Measurements from ENCODE around the gene SOWAHC.

Gene SOWAHC

DNA sequence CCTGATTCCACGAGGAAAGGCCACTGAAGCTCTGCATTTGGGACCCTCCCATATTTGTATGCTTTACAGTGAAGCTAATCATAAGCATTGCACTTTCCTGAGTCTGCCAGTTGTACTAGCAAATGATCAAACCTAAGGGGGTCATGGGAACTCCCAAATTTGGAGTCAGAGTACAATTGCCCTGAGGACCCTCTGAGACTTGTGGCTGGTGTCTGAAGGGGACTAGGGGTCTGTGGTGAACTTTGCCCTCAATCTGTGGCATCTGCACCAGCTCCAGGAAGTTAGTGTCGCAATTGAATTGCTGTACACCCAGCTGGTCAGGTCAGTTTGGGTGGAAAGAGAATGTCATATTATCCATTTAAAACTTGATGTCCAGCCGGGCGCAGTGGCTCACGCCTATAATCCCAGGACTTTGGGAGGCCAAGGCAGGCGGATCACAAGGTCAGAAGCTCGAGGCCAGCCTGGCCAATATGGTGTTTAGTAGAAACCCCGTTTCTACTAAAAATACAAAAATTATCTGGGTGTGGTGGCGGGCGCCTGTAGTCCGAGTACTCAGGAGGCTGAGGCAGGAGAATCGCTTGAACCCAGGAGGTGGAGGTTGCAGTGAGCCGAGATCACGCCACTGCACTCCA lies 18.1 kb downstream of the SOWAHC start:
- Histone ChIP-seq H3K79me2 (ENCODE audit: insufficient read depth, low read length) (no peaks in the 10 kb centered on the region), H3K27ac (ENCODE audit: low read depth, low read length, poor library complexity, severe bottlenecking) (no peak overlapping the region), H3K27me3 (ENCODE audit: insufficient read depth, low read length) (no peaks in the 10 kb centered on the region), H3F3A (ENCODE audit: insufficient read depth, low read length) (no peaks in the 10 kb centered on the region), H3K9me2 (ENCODE audit: low read depth, low read length) (no peaks in the 10 kb centered on the region), H3K36me3 (ENCODE audit: insufficient read depth, low read length) (no peaks in the 10 kb centered on the region), H3K4me3 (ENCODE audit: low read depth, low read length, poor library complexity, severe bottlenecking) (no peak overlapping the region), H3K4me2 (ENCODE audit: low read length) (no peak overlapping the region), H2AFZ (ENCODE audit: low read length) (no peak overlapping the region), H4K20me1 (ENCODE audit: insufficient read depth, low read length) (no peaks in the 10 kb centered on the region), H3K9me3 (ENCODE audit: low read length) (no peaks in the 10 kb centered on the region), H3K4me1 (ENCODE audit: insufficient read depth, low read length, severe bottlenecking) (no peaks in the 10 kb centered on the region), H3K9ac (ENCODE audit: low read length) (no peak overlapping the region)
- no peak for TF ChIP-seq EZH2 (IDR thresholded peaks at IDR 0.05; ENCODE audit: borderline replicate concordance, low read length)
- TF ChIP-seq, protein P1, sequence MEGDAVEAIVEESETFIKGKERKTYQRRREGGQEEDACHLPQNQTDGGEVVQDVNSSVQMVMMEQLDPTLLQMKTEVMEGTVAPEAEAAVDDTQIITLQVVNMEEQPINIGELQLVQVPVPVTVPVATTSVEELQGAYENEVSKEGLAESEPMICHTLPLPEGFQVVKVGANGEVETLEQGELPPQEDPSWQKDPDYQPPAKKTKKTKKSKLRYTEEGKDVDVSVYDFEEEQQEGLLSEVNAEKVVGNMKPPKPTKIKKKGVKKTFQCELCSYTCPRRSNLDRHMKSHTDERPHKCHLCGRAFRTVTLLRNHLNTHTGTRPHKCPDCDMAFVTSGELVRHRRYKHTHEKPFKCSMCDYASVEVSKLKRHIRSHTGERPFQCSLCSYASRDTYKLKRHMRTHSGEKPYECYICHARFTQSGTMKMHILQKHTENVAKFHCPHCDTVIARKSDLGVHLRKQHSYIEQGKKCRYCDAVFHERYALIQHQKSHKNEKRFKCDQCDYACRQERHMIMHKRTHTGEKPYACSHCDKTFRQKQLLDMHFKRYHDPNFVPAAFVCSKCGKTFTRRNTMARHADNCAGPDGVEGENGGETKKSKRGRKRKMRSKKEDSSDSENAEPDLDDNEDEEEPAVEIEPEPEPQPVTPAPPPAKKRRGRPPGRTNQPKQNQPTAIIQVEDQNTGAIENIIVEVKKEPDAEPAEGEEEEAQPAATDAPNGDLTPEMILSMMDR (IDR thresholded peaks at IDR 0.05; ENCODE audit: low read length) = no peak

DNA sequence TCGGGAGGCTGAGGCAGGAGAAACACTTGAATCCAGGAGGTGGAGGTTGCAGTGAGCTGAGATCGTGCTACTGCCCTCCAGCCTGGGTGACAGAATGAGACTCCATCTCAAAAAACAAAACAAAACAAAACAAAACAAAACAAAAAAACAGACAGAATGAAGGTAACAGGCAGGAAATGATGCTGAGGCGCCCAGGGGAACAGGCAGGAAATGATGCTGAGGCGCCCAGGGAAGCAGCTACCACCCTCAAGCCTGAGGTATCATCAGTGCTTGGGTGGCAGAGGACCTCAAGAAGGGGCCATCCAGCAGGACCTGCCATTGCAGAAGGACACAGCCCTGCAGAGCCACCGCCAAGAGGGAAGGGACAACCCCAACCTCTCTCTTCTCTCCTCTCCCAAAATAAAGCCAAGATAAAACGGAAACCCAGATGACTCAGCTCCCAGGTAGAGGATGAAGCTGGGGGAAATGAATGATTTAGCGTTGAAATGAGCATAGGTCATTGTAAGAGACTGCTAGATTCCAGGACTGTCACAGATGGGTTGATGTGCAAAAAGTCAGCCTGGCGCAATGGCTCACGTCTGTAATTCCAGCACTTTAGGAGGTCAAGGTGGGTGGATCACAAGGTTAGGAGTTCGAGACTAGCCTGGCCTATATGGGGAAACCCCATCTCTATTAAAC lies 19.3 kb downstream of the SOWAHC start:
- Histone ChIP-seq H3K9me2 (ENCODE audit: low read depth, low read length) (no peaks in the 10 kb centered on the region), H3K27me3 (ENCODE audit: insufficient read depth, low read length) (no peaks in the 10 kb centered on the region), H3F3A (ENCODE audit: insufficient read depth, low read length) (no peaks in the 10 kb centered on the region), H3K4me1 (ENCODE audit: insufficient read depth, low read length, severe bottlenecking) (no peaks in the 10 kb centered on the region), H3K9ac (ENCODE audit: low read length) (no peak overlapping the region), H3K27ac (ENCODE audit: low read depth, low read length, poor library complexity, severe bottlenecking) (no peak overlapping the region), H3K36me3 (ENCODE audit: insufficient read depth, low read length) (no peaks in the 10 kb centered on the region), H4K20me1 (ENCODE audit: insufficient read depth, low read length) (no peaks in the 10 kb centered on the region), H3K4me3 (ENCODE audit: low read depth, low read length, poor library complexity, severe bottlenecking) (no peak overlapping the region), H3K79me2 (ENCODE audit: insufficient read depth, low read length) (no peaks in the 10 kb centered on the region), H3K4me2 (ENCODE audit: low read length) (no peak overlapping the region), H3K9me3 (ENCODE audit: low read length) (no peaks in the 10 kb centered on the region), H2AFZ (ENCODE audit: low read length) (no peak overlapping the region)
- TF ChIP-seq, protein P1 (IDR thresholded peaks at IDR 0.05; ENCODE audit: low read length) = no peak
- no peak for TF ChIP-seq EZH2 (IDR thresholded peaks at IDR 0.05; ENCODE audit: borderline replicate concordance, low read length)

DNA sequence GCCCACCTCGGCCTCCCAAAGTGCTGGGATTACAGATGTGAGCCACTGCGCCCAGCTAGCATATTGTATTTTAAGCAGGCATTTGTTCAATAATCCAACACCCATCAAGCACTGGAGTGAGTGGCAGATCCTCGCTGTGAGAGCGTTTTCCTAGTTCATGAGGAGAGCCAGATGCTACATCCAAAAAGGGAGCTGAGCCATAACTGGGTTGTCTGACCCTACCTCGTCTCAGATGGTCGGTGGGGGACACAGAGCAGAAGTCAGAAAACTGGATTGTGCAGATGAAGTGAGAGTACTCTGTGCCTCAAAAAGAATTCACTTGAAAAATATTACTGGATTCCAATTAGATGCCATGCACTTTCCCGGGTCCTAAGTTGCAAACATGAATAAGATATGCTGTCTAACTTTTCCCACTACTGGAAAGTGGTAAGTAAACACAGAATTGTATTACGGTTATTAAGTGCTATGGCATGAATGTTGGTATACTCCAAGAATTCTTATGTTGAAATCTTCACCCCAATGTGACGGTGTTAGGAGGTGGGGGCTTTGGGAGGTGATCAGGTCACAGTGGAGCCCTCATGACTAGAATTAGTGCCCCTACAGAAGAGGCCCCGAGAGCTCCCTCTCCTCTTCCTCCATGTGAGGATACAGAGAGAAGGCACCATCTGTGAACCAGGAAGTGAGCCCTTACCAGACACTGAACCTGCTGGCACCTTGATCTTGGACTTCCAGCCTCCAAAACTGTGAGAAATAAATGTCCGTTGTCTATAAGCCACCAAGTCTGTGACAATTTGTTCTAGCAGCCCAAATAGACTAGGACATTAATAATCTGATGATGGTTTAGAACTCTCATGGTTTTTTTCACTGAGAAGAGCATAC lies 21.5 kb downstream of the SOWAHC start:
- no peaks in the 10 kb centered on the region for H3K9me3 ChIP-seq (ENCODE audit: low read length)
- H4K20me1 ChIP-seq (ENCODE audit: insufficient read depth, low read length) = no peaks in the 10 kb centered on the region
- no peaks in the 10 kb centered on the region for H3K4me1 ChIP-seq (ENCODE audit: insufficient read depth, low read length, severe bottlenecking)
- no peaks in the 10 kb centered on the region for H3K79me2 ChIP-seq (ENCODE audit: insufficient read depth, low read length)
- no peak overlapping the region for H3K27ac ChIP-seq (ENCODE audit: low read depth, low read length, poor library complexity, severe bottlenecking)
- no peaks in the 10 kb centered on the region for H3K9me2 ChIP-seq (ENCODE audit: low read depth, low read length)
- H2AFZ ChIP-seq (ENCODE audit: low read length) = no peak overlapping the region
- H3K27me3 ChIP-seq (ENCODE audit: insufficient read depth, low read length) = no peaks in the 10 kb centered on the region
- no peak overlapping the region for H3K4me2 ChIP-seq (ENCODE audit: low read length)
- TF ChIP-seq EZH2 (IDR thresholded peaks at IDR 0.05; ENCODE audit: borderline replicate concordance, low read length) = no peak
- TF ChIP-seq, protein P1 (IDR thresholded peaks at IDR 0.05; ENCODE audit: low read length) = no peak
- no peak overlapping the region for H3K4me3 ChIP-seq (ENCODE audit: low read depth, low read length, poor library complexity, severe bottlenecking)
- H3K36me3 ChIP-seq (ENCODE audit: insufficient read depth, low read length) = no peaks in the 10 kb centered on the region
- H3K9ac ChIP-seq (ENCODE audit: low read length) = no peak overlapping the region
- no peaks in the 10 kb centered on the region for H3F3A ChIP-seq (ENCODE audit: insufficient read depth, low read length)
